Stimulated activated CD8-positive, alpha-beta memory T cell treated with anti-CD3 and anti-CD28 coated beads, Interleukin-15, amount 100 ng/mL, for 24 hours (primary cell): ENCODE data around the gene ASB6.
A peak's percentile ranks its signal among the peaks of the same experiment; 100 is the strongest.

Experiments used
- DNase-seq: peaks from one replicate; pipeline ENCODE4 v3.0.0-alpha.2; 2020; ENCODE audit warnings: low read depth

Gene ASB6

GRCh38 chr9:129641750-129642585, at the start of gene ASB6:
TSS of gene ASB6 (minus strand) at chr9:129642151. CDS start at chr9:129641999, 152 bp downstream.
- DNase-seq = peak; percentile 100

DNA sequence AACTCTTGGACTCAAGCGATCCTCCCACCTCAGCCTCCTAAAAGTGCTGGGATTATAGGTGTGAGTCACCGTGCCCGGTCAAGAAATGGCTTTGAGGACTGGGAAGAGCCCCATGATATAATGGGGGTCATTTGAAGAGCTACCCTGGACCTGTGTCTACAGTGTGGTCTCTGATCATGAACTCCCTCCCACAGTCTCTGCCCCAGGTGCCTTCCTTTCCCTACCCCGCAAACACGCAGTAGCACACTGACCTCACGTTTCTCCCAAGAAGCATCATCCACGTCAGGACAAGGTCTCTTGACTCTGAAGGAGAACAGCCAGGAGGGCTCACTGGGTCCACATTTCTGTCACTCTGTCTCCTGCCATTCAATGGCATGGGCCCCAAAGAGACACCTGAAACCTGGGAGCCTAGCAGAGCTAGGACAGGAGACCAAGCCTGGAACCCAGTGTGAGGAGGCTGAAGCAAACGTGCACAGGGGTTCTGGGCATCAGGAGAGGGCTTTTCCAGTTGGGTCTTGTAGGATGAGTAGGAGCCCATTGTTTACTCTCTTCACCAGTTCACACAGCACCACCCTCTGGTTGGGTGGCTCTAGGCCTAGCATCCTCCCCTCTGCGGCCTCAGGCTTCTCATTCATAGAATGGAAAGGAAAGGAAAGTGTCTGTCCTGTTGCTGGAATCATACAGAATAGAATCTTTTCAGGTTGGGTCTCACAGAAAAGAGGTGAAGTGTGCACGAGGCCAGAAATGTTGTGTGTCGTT, 46.5 kb upstream of the ASB6 start:
- no peak for DNase-seq

DNA sequence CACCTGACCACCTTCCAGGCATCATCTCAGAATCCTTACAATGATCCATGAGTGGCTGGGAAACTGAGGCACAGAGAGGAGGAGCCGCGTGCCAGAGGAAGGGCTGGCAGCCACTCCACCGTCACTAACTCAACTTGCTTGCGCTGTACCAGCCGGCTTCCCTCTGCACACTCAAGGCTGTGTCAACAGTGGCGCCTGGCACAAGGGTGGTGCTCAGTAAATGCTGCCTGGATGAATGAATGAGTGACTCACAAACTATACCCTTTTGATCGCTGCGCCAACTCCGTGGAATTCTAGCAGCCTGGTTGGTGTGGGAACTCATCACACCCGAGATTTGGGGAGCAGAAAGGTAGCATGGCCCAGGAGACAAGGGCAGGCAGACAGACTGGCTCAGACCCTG, 45.4 kb upstream of the ASB6 start:
- no peak for DNase-seq

GRCh38 chr9:129686736-129687135, 44.8 kb upstream of the ASB6 start:
- no peak for DNase-seq

- no peak for DNase-seq
Measured at GRCh38 chr9:129685933-129686259, 43.9 kb upstream of the ASB6 start.

- no peak for DNase-seq
Measured at GRCh38 chr9:129685220-129685932, 43.4 kb upstream of the ASB6 start.

DNA sequence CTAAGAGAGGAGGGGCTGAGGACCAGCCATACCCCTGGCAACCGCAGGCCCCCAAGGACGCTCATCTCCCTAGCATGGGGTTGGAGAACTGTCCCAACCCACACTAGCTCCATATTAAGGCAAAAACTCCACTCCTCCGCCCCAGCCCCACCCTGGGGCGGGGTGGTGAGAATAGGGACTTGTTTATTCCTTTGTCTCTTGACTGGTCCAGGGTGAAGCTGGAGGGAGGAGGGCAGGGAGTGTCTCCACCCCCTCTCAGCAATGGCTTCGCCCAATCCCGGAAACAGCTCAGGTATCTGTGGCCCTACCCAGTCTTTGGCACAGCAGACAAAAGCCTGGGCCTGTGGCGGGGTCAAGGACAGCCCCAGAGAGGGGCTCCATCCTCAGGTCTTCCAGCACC, 40.4 kb upstream of the ASB6 start:
- DNase-seq = no peak

- DNase-seq = no peak
Measured at GRCh38 chr9:129681924-129682323, 40.0 kb upstream of the ASB6 start.

DNA sequence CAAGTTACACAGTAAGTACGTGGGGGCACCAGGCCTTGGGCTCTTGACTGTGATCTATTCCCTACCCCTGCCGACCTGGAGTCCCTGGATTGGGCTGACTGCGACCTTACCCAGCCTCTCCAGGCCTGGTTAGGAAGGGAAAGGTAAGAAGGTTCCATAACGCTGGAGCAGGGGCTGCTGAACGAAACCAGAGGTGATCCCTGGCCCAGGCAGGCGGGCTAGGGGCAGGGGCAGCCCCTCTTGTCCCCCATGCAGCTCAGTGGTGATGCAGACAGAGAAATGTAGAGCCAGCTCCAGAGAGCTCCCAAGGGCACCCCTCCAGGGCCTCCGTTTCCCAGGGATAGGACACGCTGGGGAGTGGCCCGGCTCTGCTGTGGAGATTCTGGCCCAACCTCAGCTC, 37.6 kb upstream of the ASB6 start:
- DNase-seq = no peak

- DNase-seq = no peak
Measured at GRCh38 chr9:129678844-129679243, 36.9 kb upstream of the ASB6 start.

GRCh38 chr9:129677456-129677855, 35.5 kb upstream of the ASB6 start:
- DNase-seq = no peak

GRCh38 chr9:129676975-129677374, 35.0 kb upstream of the ASB6 start:
- DNase-seq = no peak

GRCh38 chr9:129676287-129676686, 34.3 kb upstream of the ASB6 start:
- DNase-seq = no peak

- no peak for DNase-seq
Measured at GRCh38 chr9:129675620-129676019, 33.7 kb upstream of the ASB6 start.

DNA sequence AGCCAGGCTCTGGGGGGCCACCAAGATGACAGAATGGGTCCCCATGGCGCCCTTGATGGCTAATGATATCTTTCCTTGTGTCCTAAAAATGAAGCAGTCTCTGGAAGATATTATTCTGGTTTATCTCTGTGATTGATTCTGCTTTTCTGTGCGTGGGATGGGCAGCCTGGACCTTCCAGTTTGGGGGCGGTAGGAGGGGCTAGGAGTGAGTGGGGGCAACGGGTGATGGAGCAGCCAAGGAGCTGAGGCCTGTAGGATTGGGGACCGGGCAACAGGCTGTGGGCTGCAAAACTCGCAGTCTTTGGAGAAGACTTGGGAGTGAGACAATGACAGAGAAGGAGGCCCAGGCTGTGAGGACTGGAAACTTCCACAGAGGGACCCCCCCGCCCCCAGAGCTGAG, 32.3 kb upstream of the ASB6 start:
- no peak for DNase-seq

DNA sequence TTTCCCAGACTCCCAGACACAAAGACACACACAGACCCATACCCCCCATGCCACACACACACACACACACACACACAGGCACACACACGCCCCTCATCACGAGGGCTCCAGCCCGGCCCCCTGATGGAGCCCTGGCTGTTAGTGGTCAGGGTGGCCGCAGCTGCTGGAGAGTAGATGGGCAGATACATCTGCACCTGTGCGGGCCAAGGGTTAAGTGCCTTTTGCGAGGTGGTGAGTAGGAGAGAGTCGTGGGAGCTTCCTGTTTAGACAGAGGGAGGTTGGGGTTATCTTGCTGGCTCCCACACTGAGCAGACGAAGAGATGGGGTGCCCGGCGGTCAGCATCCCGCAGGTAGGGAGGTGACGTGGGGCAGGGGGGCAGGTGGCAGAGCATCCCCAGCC, 31.7 kb upstream of the ASB6 start:
- no peak for DNase-seq

DNA sequence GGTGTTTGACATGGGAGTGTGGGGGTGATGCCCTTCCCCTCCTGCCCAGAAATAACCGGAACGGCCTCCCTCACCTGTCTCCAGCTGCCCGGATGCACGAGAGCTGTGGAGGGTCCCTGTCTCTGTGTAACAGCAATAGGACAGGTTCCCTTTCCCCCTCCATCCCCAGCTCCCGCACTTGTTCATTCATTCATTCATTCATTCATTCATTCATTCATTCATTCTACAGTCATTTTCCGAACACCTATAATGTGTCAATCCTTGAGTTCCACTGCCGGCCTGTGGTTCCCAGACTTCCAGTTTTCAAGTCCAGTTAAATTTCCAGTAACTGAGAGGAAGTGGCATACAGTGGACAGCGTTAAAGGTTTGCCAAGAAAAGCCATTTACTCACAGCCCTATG, 30.8 kb upstream of the ASB6 start:
- no peak for DNase-seq

GRCh38 chr9:129671519-129671918, 29.6 kb upstream of the ASB6 start:
- no peak for DNase-seq

DNA sequence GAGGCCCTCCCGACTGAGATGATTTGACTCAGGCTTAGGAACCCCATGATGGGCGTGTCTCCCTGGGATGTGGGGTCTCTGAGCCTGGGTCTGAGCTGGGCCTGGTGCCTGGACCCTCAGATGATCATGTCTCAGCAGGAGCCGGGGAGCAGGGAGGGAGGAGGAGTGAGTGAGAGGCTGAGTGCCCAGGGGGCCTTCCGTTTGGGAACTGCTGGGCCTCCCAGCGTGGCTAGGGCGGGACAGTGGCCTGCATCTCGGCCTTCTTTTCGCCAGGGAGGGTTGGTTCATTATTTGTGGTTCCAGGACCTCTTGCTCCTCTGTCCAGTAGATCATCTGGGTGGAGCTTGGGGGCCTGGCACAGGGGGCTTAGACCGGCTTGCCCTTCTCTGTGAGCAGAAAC, 29.1 kb upstream of the ASB6 start:
- no peak for DNase-seq

DNA sequence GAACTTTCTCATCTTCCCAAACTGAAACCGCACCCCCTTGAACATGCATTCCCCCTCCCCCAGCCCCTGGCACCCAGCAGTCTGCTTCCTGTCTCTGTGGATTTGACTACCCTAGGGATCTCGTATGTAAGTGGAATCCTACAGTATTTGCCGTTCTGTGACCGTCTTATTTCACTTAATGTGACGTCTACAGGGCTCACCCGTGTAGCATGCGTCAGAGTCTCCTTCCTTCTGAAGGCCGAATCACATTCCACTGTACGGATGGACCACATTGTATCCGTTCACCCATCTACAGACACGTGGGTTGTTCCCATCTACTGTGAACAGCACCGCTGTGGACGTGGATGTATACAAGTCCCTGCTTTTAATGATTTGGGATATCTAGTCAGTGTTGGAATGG, 28.0 kb upstream of the ASB6 start:
- DNase-seq = no peak

GRCh38 chr9:129669141-129669718, 27.3 kb upstream of the ASB6 start:
- no peak for DNase-seq

DNA sequence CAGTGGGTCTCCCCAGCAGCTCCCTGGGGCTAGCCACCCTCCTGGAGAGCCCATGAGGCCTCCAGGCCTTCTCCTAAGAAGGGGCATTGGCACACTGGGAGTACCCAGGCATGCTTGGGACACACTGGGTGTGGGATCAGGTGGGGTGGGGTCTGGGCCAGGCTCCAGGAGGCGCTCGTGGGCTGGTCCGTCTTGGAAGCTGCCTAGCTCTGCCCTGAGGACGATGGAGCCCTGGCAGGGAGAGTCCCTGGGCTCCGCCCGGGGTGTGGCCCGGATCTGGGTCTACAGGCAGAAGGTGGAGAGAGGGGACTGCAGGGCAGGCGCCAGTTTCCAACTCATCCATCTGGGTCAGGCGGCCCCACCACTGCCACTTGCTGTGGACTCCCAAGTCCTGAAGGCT, 25.9 kb upstream of the ASB6 start:
- DNase-seq = no peak

DNA sequence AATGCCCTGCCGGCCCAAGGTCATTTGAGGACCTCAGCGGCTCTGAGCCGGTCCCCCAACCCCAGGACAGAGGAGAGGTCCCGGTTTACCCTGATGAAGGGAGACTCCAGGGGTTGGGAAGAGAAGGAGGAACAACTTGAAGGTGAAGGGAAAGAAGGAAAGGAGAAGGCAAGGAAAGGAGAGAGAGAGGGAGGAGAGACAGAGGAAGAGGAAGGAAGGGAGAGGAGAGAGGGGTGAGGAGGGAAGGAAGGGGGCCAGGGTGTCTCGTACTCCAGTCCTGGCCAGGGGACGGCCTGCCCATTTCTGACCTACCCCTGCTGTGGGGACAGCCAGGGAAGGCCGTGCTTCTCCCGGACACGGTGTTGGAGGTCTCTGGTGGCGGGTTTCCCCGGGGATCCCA, 25.4 kb upstream of the ASB6 start:
- DNase-seq = no peak
